Fibroblast of upper back skin (primary cell): ENCODE data around the gene ACOT7.
A peak's percentile ranks its signal among the peaks of the same experiment; 100 is the strongest.

ENCODE experiments used
- DNase-seq: peaks from one replicate; pipeline ENCODE4 v3.0.0-alpha.2; 2013

Gene ACOT7

GRCh38 chr1:6280761-6281451 lies 112.7 kb downstream of the ACOT7 start:
- no peak for DNase-seq

DNA sequence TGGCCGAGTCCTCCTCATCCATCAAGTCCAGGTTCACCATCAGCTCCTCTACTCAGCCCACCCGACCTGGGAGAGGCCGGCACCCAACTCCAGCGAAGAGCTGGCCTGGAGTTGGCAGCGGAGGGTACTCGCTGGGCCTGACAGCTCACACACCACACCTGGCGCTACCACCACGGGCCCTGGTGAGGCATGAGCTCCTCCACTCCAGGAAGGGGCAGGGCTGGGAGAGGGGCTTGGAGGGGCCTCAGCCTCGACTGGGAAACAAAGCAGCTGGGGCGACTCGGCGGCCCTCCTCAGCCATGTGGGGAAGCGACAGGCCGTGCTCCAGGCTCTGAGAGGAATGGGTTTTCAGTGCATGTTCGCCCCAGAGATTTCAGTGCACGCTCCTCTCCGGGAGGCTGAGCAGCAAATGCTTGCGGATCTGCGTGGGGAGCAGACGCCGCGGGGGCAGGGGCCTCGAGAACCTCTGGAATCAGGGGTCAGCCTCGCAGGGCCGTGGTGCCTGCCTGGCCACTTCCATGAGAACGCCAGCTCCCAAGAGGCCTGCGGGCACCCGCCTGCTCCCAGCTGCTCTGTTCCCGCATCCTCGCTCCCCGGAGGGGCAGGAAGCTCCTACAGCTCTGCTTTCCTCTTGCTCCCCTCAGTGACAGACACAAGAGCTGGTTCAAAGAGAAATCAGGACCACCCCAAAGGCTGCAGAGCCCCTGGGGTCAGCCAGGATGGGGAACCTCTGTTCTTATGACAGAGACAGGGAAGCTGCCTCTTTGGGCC lies 113.8 kb downstream of the ACOT7 start:
- DNase-seq: no peak

DNA sequence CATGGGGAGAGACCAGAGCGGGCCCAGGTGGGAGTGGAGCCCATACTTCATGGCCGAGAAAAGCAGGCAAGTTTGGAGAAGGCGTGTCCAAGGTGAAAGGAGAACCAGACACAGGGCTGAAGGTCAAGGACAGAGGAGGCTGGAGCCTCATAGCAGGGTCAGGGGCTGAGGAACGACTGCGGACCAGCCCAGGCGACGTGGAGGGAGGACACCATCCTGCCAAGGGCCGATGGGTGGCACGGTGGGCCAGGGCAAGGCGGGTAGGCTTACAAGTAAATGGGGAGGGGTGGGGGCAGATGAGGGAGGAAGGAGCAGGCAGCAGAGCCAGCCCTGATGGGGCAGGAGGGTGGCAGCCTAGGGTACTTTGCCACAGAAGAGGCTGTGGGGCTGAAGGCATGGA lies 114.5 kb downstream of the ACOT7 start:
- no peak for DNase-seq

DNA sequence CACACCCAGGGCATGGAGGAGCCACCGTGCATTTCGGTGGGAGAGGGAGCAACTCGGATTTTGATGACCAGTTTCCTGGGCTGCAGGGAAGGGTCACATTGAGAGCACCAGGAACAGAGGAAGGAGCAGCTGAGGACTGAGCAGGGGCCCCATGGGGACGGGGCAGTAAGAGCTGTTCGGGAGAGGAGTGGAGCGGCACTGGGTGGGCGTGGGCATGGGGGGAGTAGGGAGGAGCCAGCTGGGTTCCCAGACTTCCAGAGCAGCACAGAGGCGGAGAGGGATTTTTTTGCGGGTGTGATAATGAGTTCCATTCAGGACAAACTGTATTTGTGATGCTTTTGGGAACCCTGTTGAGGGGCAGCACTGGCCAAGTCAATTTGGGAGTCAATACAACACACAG lies 115.3 kb downstream of the ACOT7 start:
- no peak for DNase-seq

GRCh38 chr1:6276811-6277555 lies 116.6 kb downstream of the ACOT7 start:
- no peak for DNase-seq

DNA sequence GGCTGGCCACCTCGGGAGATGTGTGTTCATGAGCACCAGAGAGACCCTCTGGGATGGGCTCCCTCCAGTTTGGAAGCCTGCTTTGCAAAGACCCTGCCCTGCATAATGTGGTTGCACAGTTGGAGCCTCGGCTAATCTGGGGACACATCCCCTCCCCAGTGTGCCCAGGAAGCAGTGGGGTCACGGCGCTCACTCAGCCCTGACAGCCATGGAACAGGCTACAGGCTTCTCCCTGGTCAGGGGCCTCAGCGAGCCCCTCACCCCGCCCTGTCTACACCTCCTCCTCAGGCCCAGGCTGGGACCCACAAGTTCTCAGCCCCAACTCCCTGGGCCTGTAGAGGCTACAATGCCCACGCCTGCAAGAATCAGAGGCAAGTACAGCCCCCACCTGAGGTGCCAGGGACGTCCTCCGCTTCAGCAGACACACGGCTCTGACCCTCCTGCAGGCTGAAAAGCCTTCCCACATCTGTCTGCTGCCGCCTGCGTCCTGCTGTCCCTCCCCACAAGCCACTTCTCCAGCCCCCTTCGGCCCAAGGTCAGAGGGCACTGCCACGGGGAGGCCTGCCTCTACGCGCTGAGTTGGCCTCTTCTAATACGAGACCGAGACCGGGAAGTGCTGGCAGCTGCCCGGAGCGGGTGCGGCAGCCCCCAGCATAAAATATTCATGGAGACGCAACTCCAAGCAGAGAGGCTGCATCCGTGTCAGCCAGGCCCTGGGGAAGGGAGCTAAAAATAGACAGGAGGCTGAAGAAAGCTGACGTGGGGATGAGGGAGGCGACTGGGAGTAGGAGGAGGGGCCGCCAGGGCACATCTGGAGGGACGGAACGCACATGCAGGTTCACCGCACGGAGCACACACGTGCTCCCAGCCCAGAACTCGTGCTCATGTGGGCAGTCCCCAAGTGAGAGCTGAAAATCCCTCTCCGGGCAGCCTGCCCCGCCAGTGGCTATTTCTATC lies 117.5 kb downstream of the ACOT7 start:
- DNase-seq: peak; percentile 82

DNA sequence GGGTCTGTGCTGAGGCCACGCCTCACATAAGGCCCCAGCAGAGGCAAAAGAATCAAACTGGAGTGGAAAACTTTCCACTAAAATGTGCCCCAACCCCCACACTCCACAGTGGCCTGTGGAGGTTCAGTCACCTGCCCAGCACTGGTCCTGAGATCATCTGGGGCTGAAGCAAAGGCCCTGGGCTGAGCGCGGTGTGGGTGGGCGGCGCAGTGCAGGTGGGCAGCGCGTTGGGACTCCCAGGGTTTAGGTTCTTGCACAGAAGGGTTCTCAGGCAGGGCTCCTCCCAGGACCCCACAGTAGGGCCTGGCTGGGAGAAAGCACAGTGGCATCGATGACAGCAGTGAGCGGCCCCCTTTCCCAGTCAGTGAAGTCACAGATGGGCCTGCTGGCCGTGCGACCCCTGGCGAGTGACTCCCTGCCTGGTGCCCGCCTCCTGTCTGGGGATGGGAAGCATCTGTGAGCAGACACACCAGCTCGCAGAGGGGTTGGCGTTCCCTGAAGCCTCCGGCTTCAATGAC lies 118.9 kb downstream of the ACOT7 start:
- DNase-seq: no peak

- DNase-seq: no peak
These were observed 119.5 kb downstream of the ACOT7 start for GRCh38 chr1:6274102-6274501.

- peak; percentile 69 for DNase-seq
These were observed 120.1 kb downstream of the ACOT7 start for GRCh38 chr1:6273380-6273891.

GRCh38 chr1:6272868-6273267 lies 120.7 kb downstream of the ACOT7 start:
- no peak for DNase-seq

DNA sequence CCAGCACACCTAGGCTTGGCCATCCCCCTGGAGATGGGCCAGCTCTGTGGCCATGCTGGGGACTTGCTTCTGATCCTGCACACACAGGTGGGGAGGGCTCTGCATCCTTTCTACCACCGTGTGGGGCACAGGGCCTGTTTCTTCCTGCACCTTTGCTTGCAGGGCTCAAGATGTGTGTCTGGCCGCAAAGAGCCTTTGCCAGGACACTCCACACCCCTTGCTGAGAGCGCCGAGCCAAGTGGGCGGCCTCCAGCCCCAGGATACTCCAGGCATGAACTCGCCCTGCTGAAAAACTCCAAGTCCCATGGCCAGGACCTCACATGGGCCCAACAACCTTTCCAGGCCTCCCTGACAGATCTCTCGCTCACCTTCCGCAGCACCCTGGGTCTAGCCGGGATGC lies 121.1 kb downstream of the ACOT7 start:
- no peak for DNase-seq

DNA sequence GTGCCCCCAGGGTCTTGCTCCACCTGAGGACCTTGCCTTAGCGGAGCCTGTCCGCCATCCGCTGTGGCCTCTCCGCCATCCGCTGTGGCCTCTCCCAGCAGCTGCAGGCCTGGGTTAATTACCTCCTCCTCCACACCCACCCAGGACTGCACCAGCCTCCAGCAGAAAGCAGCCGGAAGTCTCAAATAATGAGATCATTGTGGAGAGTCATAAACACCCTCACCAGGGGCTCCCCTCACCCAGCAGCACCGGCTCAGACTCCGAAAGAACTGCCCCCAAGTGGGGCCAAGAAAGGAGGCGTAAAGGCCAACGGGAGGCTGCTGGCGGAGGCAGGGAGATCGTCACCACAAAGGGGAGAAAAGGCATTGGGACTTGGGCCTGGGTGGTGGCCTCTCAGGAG lies 122.0 kb downstream of the ACOT7 start:
- DNase-seq: peak; percentile 28

GRCh38 chr1:6271006-6271405 lies 122.6 kb downstream of the ACOT7 start:
- DNase-seq: no peak

DNA sequence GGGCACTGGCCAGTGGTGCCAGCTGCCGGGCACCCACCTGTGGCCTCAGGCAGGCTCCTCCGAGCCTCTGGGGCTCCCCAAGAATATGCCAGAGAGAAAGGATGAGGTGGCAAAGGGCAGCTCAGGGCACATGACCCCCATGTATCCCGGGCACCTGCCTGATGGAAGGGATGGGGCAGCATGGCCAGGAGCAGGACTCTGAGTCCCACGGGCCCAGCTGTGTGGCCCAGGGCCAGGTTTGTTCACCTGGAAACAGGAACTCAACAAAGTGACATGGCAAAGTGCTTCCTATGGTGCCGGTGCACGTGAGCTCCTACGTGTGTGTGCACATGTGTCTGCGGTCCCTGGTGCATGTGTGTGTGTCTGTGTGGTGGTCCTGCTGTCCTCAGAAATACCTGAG lies 123.2 kb downstream of the ACOT7 start:
- DNase-seq: no peak

DNA sequence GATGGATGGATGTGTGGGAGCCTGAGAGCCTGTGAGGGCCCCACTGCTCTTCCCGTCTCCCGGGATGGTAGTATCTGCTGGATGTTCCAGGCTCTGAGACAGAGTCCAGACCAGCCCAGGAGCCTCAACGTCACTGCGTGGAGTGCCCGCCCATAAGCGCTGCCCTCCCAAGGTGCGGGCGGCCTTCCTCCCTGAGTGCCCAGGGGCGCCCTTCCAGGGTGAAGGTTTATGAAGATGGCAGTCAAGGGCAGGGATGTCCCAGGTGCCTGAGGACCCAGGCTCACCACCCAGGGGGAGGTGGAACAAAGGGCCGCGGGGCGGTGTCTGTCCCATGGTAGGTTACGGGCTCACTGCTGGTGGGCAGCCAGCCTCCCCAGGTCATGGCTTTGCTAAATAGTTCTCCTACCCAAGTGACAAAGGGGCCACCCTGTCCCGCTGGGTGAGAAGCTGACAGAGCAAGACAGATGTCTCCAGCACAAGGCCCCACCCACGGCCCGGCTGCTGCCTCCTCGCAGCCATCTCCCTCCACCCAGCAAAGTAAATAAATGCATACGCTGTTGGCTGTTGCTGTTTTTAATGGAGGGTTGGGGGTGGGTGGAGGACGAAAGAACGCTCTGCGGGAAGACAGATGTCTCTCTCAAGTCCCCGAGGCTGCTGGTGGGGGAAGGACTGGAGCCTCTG lies 123.7 kb downstream of the ACOT7 start:
- no peak for DNase-seq

- DNase-seq: no peak
These were observed 124.3 kb downstream of the ACOT7 start for GRCh38 chr1:6269296-6269695.

DNA sequence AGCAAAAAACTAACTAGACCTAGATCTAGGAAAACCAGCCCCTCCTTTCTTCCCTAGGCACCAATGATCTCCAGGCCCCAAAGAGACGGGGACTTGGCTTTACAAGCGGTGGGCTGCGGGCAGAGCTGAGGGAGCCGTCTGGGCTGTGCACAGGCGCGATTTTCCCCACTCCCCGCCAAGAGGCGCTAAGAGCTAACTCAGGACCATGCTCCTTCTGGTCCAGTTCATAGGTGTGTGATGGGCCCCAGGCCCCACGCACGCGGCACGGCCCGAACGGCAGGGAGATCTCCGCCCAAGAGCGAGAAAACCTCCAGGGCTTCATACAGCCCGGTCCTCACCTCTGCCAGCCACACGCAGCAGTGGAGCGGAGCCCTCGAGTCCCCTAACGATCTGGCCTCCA lies 125.2 kb downstream of the ACOT7 start:
- no peak for DNase-seq

- peak; percentile 33 for DNase-seq
These were observed 125.8 kb downstream of the ACOT7 start for GRCh38 chr1:6267686-6268322.

DNA sequence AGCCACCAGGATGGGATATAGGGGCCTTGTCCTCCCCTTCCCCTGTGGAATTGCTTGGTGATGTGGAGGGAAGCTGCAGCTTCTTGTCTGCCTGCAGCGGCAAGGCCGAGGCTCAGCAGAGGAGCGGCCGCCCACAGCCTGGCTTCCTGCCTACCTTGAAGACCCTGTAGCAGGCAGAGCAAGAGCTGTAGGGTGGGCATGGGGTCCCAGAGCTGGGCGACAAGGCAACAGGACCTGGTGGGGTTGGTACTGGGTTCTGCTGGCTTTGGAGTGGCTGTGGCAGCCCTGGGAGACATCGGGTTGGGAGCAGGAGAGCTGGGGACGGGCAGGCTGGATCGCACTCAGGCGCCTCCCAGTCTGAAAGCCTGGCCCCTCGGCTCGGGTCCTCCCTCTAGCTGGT lies 126.9 kb downstream of the ACOT7 start:
- DNase-seq: no peak

DNA sequence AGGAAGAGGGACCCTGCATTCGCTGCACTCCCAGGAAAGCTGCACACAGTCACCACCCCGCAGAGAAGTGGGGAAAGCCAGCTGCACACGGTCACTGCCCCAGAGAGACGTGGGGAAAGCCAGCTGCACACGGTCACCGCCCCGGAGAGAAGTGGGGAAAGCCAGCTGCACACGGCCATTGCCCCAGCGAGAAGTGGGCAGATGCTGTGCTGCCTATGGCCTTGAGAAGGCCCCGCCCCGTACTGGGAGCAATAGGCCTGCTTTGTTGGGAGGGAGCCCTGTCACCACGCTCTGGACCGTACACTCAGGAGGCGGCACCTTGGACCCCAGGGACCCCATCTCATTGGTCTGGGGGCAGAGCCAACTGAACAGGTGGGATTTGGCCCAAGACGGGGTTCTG lies 128.4 kb downstream of the ACOT7 start:
- no peak for DNase-seq

GRCh38 chr1:6263716-6264115 lies 129.9 kb downstream of the ACOT7 start:
- no peak for DNase-seq
